Glutamatergic neuron (in vitro differentiated cells): ENCODE data around the gene ZNF831. TPM values are rescaled to one million over a fixed set of nuclear protein-coding genes. Genes with fewer than 3 reads are reported as not detected.

Experiments
- DNase-seq: peaks from one replicate; pipeline ENCODE4 v3.0.0; 2022
- H3K27ac Mint-ChIP-seq: one replicate; pipeline ENCODE4 v1.8.0; 2020; ENCODE audit warnings: mild to moderate bottlenecking, mixed read lengths, inconsistent platforms; ENCODE audit not compliant: unreplicated experiment
- H3K27me3 Mint-ChIP-seq: one replicate; pipeline ENCODE4 v1.8.0; 2020; ENCODE audit warnings: mild to moderate bottlenecking, moderate library complexity, mixed read lengths, inconsistent platforms; ENCODE audit not compliant: unreplicated experiment
- H3K36me3 Mint-ChIP-seq: one replicate; pipeline ENCODE4 v1.8.0; 2020; ENCODE audit warnings: mild to moderate bottlenecking, mixed read lengths, inconsistent platforms; ENCODE audit not compliant: unreplicated experiment
- H3K4me1 Mint-ChIP-seq: one replicate; pipeline ENCODE4 v1.8.0; 2020; ENCODE audit warnings: mild to moderate bottlenecking, low read depth, mixed read lengths, inconsistent platforms; ENCODE audit not compliant: unreplicated experiment
- H3K4me3 Mint-ChIP-seq: one replicate; pipeline ENCODE4 v1.8.0; 2020; ENCODE audit warnings: mild to moderate bottlenecking, mixed read lengths, inconsistent platforms; ENCODE audit not compliant: unreplicated experiment
- H3K9me3 Mint-ChIP-seq: one replicate; pipeline ENCODE4 v1.8.0; 2020; ENCODE audit warnings: mild to moderate bottlenecking, moderate library complexity, mixed read lengths, inconsistent platforms; ENCODE audit not compliant: unreplicated experiment
- CTCF ChIP-seq: fragments of 200-600 bp; sonication (generic); IDR thresholded peaks from one replicate; pipeline ENCODE4 v1.5.0; 2021; ENCODE audit not compliant: partially characterized antibody, unreplicated experiment
- total RNA-seq: library from RNA; stranded (reverse); fragmentation: NEBNext Ultra II Directional; extraction: Animal tissue kit (Norgen Biotek cat#: 25700); gene quantifications from one replicate; pipeline ENCODE4 v1.2.1, GENCODE V29; 2021; ENCODE audit not compliant: unreplicated experiment

Gene ZNF831
- total RNA-seq, 1 donor from 2014 or later: not detected

GRCh38 chr20:59194023-59194935, 30.7 kb downstream of the ZNF831 start:
- Mint-ChIP-seq H3K4me3 (no peak overlapping the region), H3K36me3 (no peaks in the 10 kb centered on the region)
- TF ChIP-seq CTCF: no peak

GRCh38 chr20:59195316-59195993, 31.8 kb downstream of the ZNF831 start:
- H3K4me1 Mint-ChIP-seq: no peaks in the 10 kb centered on the region
- no peaks in the 10 kb centered on the region for H3K36me3 Mint-ChIP-seq
- H3K9me3 Mint-ChIP-seq: no peaks in the 10 kb centered on the region
- no peak for TF ChIP-seq CTCF
- H3K27ac Mint-ChIP-seq: no peak overlapping the region
- H3K27me3 Mint-ChIP-seq: no peaks in the 10 kb centered on the region
- H3K4me3 Mint-ChIP-seq: no peak overlapping the region
- DNase-seq: no peak

More at GRCh38 chr20:59194023-59194935, 30.7 kb downstream of the ZNF831 start:
- Mint-ChIP-seq H3K27ac (no peak overlapping the region), H3K4me1 (no peaks in the 10 kb centered on the region), H3K27me3 (no peaks in the 10 kb centered on the region), H3K9me3 (no peaks in the 10 kb centered on the region)
- no peak for DNase-seq

GRCh38 chr20:59204165-59204894, 40.7 kb downstream of the ZNF831 start:
- TF ChIP-seq CTCF: no peak
- DNase-seq: no peak
- H3K4me3 Mint-ChIP-seq: no peak overlapping the region
- H3K36me3 Mint-ChIP-seq: no peaks in the 10 kb centered on the region
- H3K9me3 Mint-ChIP-seq: peaks cover 1% of the 10 kb centered on the region
- peaks cover 15% of the 10 kb centered on the region for H3K4me1 Mint-ChIP-seq
- no peak overlapping the region for H3K27ac Mint-ChIP-seq
- no peaks in the 10 kb centered on the region for H3K27me3 Mint-ChIP-seq

DNA sequence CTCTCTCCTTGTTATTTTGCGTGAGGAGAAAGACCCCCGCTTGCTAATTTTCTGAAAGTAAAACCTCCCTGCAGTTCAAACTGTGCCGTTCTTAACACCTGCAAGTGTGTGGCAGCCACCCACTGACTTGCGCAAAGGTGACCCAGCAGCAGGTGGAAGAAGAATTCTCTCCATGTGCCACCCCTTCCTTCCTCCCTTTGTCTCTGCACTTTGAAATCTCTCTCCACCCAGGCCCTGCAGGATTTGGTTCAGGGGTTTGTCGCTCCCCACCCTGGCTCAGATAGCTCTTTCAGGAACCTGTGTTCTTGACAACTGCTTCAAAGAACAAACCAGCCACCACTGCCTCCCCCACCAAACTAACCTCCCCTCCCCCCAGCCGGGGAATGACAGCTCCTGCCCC, 41.4 kb downstream of the ZNF831 start:
- Mint-ChIP-seq H3K36me3 (no peaks in the 10 kb centered on the region), H3K9me3 (peaks cover 1% of the 10 kb centered on the region), H3K27ac (no peak overlapping the region), H3K4me1 (peaks cover 15% of the 10 kb centered on the region), H3K27me3 (no peaks in the 10 kb centered on the region), H3K4me3 (no peak overlapping the region)
- TF ChIP-seq CTCF: no peak
- DNase-seq: no peak
